SK-N-SH treated with all-trans-retinoic acid at 6 μM for 48 hours (cell line): Measurements from ENCODE around the gene PADI2.

ENCODE experiments used
- ARNTL ChIP-seq: fragments of 450-650 bp; formaldehyde crosslinking; IDR thresholded peaks from 2 replicates; pipeline ENCODE4 v1.5.0; 2020; ENCODE audit warnings: low read depth, mild to moderate bottlenecking, moderate library complexity, borderline replicate concordance
- CSDC2 ChIP-seq: fragments of 250-450 bp; sonication (Bioruptor Pico); IDR thresholded peaks from 2 replicates; pipeline ENCODE4 v1.5.0; 2020; ENCODE audit warnings: mild to moderate bottlenecking, moderate library complexity
- ESRRG ChIP-seq: fragments of 250-450 bp; sonication (Bioruptor Pico); IDR thresholded peaks from 2 replicates; pipeline ENCODE4 v1.6.1; 2021; ENCODE audit warnings: mild to moderate bottlenecking
- RARB ChIP-seq: fragments of 250-450 bp; sonication (Bioruptor Pico); IDR thresholded peaks from 2 replicates; pipeline ENCODE4 v1.8.0; 2021; ENCODE audit warnings: mild to moderate bottlenecking, moderate library complexity
- TCF4 ChIP-seq: fragments of 250-450 bp; sonication (Bioruptor Pico); IDR thresholded peaks from 2 replicates; pipeline ENCODE4 v1.8.0; 2021; ENCODE audit warnings: mild to moderate bottlenecking, moderate library complexity, borderline replicate concordance
- TOX ChIP-seq: fragments of 250-450 bp; sonication (Bioruptor Pico); IDR thresholded peaks from 2 replicates; pipeline ENCODE4 v1.8.0; 2021; ENCODE audit warnings: mild to moderate bottlenecking, moderate library complexity, borderline replicate concordance
- ZC3H10 ChIP-seq: fragments of 250-450 bp; sonication (Bioruptor Pico); IDR thresholded peaks from 2 replicates; pipeline ENCODE4 v1.5.1; 2021; ENCODE audit warnings: mild to moderate bottlenecking, moderate library complexity
- ZFP3 ChIP-seq: fragments of 250-450 bp; sonication (Bioruptor Pico); IDR thresholded peaks from 2 replicates; pipeline ENCODE4 v1.5.0; 2020; ENCODE audit warnings: mild to moderate bottlenecking, moderate library complexity
- ZFP30 ChIP-seq: fragments of 450-650 bp; formaldehyde crosslinking; IDR thresholded peaks from 2 replicates; pipeline ENCODE4 v1.5.0; 2022; ENCODE audit warnings: mild to moderate bottlenecking, moderate library complexity
- ZNF565 ChIP-seq: fragments of 450-650 bp; formaldehyde crosslinking; conservative IDR thresholded peaks from 2 replicates; pipeline ENCODE4 v1.5.0; 2020; ENCODE audit warnings: low read depth, mild to moderate bottlenecking, moderate library complexity
- ZNF8 ChIP-seq: fragments of 450-650 bp; formaldehyde crosslinking; IDR thresholded peaks from 2 replicates; pipeline ENCODE4 v1.5.0; 2020; ENCODE audit warnings: mild to moderate bottlenecking, moderate library complexity
- TF ChIP-seq, protein P1 (sequence below): fragments of 250-450 bp; sonication (Bioruptor Pico); IDR thresholded peaks from 2 replicates; pipeline ENCODE4 v1.5.1; 2021; ENCODE audit warnings: mild to moderate bottlenecking, moderate library complexity
- TF ChIP-seq, protein P2 (sequence below): fragments of 250-450 bp; sonication (Bioruptor Pico); IDR thresholded peaks from 2 replicates; pipeline ENCODE4 v1.5.1; 2020; ENCODE audit warnings: low read depth, mild to moderate bottlenecking, moderate library complexity
- TF ChIP-seq, protein P3 (sequence below): fragments of 250-450 bp; sonication (Bioruptor Pico); IDR thresholded peaks from 2 replicates; pipeline ENCODE4 v1.8.0; 2020; ENCODE audit warnings: mild to moderate bottlenecking, moderate library complexity, borderline replicate concordance

DNA sequence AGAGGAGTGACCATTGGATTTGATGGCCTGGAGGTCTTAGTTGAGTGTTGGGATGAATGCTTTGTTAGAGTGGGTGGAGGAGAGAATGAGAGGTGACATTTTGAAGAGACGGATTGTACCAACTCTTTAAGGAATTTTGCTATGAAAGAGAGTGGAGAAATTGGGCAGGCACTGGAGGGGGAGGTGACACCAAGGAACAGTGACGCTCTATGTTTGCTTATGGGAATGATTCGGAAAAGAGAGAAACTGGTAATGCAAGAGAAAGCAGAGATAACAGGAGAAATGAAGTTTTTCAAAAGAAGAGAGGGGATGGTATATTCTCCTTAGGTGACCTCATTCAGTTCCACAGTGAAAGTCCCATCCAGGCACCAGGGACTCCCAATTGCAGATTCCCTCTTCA is 24.5 kb upstream of the PADI2 start:
- TF ChIP-seq ESRRG (CRISPR knock-in tag) = no peak
- TF ChIP-seq ZFP3 = no peak
- TF ChIP-seq ARNTL (CRISPR knock-in tag) = no peak
- TF ChIP-seq, protein P1, sequence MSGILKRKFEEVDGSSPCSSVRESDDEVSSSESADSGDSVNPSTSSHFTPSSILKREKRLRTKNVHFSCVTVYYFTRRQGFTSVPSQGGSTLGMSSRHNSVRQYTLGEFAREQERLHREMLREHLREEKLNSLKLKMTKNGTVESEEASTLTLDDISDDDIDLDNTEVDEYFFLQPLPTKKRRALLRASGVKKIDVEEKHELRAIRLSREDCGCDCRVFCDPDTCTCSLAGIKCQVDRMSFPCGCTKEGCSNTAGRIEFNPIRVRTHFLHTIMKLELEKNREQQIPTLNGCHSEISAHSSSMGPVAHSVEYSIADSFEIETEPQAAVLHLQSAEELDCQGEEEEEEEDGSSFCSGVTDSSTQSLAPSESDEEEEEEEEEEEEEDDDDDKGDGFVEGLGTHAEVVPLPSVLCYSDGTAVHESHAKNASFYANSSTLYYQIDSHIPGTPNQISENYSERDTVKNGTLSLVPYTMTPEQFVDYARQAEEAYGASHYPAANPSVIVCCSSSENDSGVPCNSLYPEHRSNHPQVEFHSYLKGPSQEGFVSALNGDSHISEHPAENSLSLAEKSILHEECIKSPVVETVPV (CRISPR knock-in tag) = no peak
- TF ChIP-seq, protein P2, sequence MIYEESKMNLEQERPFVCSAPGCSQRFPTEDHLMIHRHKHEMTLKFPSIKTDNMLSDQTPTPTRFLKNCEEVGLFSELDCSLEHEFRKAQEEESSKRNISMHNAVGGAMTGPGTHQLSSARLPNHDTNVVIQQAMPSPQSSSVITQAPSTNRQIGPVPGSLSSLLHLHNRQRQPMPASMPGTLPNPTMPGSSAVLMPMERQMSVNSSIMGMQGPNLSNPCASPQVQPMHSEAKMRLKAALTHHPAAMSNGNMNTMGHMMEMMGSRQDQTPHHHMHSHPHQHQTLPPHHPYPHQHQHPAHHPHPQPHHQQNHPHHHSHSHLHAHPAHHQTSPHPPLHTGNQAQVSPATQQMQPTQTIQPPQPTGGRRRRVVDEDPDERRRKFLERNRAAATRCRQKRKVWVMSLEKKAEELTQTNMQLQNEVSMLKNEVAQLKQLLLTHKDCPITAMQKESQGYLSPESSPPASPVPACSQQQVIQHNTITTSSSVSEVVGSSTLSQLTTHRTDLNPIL (CRISPR knock-in tag) = no peak
- no peak for TF ChIP-seq ZFP30
- no peak for TF ChIP-seq ZC3H10 (CRISPR knock-in tag)
- TF ChIP-seq TCF4 = no peak
- TF ChIP-seq CSDC2 (CRISPR knock-in tag) = no peak
- TF ChIP-seq RARB = no peak
- no peak for TF ChIP-seq ZNF8 (CRISPR knock-in tag)
- TF ChIP-seq, protein P3, sequence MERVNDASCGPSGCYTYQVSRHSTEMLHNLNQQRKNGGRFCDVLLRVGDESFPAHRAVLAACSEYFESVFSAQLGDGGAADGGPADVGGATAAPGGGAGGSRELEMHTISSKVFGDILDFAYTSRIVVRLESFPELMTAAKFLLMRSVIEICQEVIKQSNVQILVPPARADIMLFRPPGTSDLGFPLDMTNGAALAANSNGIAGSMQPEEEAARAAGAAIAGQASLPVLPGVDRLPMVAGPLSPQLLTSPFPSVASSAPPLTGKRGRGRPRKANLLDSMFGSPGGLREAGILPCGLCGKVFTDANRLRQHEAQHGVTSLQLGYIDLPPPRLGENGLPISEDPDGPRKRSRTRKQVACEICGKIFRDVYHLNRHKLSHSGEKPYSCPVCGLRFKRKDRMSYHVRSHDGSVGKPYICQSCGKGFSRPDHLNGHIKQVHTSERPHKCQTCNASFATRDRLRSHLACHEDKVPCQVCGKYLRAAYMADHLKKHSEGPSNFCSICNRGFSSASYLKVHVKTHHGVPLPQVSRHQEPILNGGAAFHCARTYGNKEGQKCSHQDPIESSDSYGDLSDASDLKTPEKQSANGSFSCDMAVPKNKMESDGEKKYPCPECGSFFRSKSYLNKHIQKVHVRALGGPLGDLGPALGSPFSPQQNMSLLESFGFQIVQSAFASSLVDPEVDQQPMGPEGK (CRISPR knock-in tag) = no peak
- no peak for TF ChIP-seq TOX
- no peak for TF ChIP-seq ZNF565 (CRISPR knock-in tag)
